Measurements from ENCODE around the gene IL20RB.

DNA sequence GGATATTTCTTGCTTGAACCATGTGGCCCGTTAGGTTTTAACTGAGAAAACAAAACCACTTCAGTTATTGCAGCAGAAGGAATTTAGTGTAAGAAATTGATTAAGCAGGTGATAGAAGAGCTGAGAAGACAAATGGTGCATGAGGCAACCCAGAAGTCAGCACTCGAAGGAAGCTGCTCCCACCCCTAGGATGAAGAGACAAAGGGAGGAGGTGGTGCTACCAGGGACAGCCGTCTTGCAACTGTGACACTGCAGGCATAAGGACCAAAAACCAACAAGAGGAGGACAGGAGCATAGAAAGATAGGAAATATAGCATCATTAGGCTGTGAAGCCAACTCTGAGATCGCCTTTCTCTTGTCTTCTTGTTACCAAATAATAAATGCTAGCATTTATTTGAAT is 89.0 kb downstream of the IL20RB start:
- TF ChIP-seq CTCF (optimal IDR thresholded peaks at IDR 0.05 in 1 of 3, IDR thresholded peaks at IDR 0.05 in 1 of 3, conservative IDR thresholded peaks at IDR 0.05 in 1 of 3; ENCODE audit: extremely low read depth in 1 of 3, insufficient read depth in 2 of 3, low read length in 3 of 3) (no peak), EZH2 (IDR thresholded peaks at IDR 0.05; ENCODE audit: low read length) (no peak)

Data from keratinocyte (primary cell).